IMR-90 (cell line): ENCODE measurements around the gene MRPL10. TPM values are rescaled to one million over a fixed set of nuclear protein-coding genes. Genes with fewer than 3 reads are reported as not detected.

ENCODE experiments used
- ATAC-seq: fragments of 200-7000 bp; cut with Tn5 transposase; 2 replicates; pipeline ENCODE4 v1.9.1; 2020; ENCODE audit warnings: low read depth, mild to moderate bottlenecking, moderate library complexity
- BruUV-seq: library from RNA; stranded (reverse); fragments of 400-500 nt; replicated peaks from 2 replicates; lab custom pipeline; 2021; lab: Mats Ljungman, UMichigan
- CTCF ChIA-PET: fragments of 300-600 bp; formaldehyde crosslinking; extraction: SDS; loops from one replicate; lab custom pipeline; 2021; ENCODE audit warnings: antibody characterized with exemption; lab: Yijun Ruan, JAX
- POLR2A ChIA-PET: fragments of 300-600 bp; sonication (Branson Sonifier 250); formaldehyde crosslinking; loops from one replicate; lab custom pipeline; 2022; ENCODE audit warnings: antibody characterized with exemption; ENCODE audit not compliant: unreplicated experiment; lab: Charles Lee
- DNase-seq: peaks from one replicate; pipeline ENCODE4 v3.0.0; 2013
- H2AFZ ChIP-seq: replicated peaks from 2 replicates; pipeline ENCODE3; 2013; ENCODE audit warnings: low read length, mild to moderate bottlenecking; ENCODE audit not compliant: poor library complexity
- H2AK5ac ChIP-seq: 2 replicates; pipeline ENCODE4 v1.6.1; 2013; ENCODE audit warnings: low read depth, low read length, inconsistent platforms
- H2AK9ac ChIP-seq: replicated peaks from 2 replicates; pipeline ENCODE3; 2013; ENCODE audit warnings: mild to moderate bottlenecking, low read depth, low read length, moderate library complexity; ENCODE audit not compliant: poor library complexity
- H2BK120ac ChIP-seq: 2 replicates; pipeline ENCODE4 v1.6.1; 2013; ENCODE audit warnings: low read depth, low read length, inconsistent platforms
- H2BK15ac ChIP-seq: 3 replicates; pipeline ENCODE4 v1.6.1; 2013; ENCODE audit warnings: low read depth, low read length, inconsistent platforms
- H2BK20ac ChIP-seq: 2 replicates; pipeline ENCODE4 v1.6.1; 2013; ENCODE audit warnings: low read depth, mild to moderate bottlenecking, inconsistent platforms, low read length, moderate library complexity
- H2BK5ac ChIP-seq: 2 replicates; pipeline ENCODE4 v1.6.1; 2013; ENCODE audit warnings: mild to moderate bottlenecking, low read depth, low read length, inconsistent platforms; ENCODE audit not compliant: poor library complexity, severe bottlenecking
- H3K14ac ChIP-seq: replicated peaks from 2 replicates; pipeline ENCODE4 v1.6.1; 2013; ENCODE audit warnings: low read depth, low read length, inconsistent platforms
- H3K18ac ChIP-seq: 2 replicates; pipeline ENCODE4 v1.6.1; 2013; ENCODE audit warnings: low read depth, low read length, control low read depth
- H3K23ac ChIP-seq: 2 replicates; pipeline ENCODE4 v1.6.1; 2013; ENCODE audit warnings: low read depth, low read length, inconsistent platforms
- H3K27ac ChIP-seq: 2 replicates; pipeline ENCODE4 v1.5.1; 2013; ENCODE audit warnings: mild to moderate bottlenecking, control low read depth, low read length; ENCODE audit not compliant: insufficient read depth
- H3K27me3 ChIP-seq: 2 replicates; pipeline ENCODE4 v1.6.1; 2013; ENCODE audit warnings: low read length; ENCODE audit not compliant: control insufficient read depth, insufficient read depth
- H3K36me3 ChIP-seq: 2 replicates; pipeline ENCODE4 v1.6.1; 2013; ENCODE audit warnings: low read length, mixed read lengths; ENCODE audit not compliant: control insufficient read depth, insufficient read depth
- H3K4ac ChIP-seq: 2 replicates; pipeline ENCODE4 v1.6.1; 2013; ENCODE audit warnings: low read depth, low read length, inconsistent platforms
- H3K4me1 ChIP-seq: 2 replicates; pipeline ENCODE4 v1.6.1; 2013; ENCODE audit warnings: low read length, mixed read lengths; ENCODE audit not compliant: control insufficient read depth, insufficient read depth
- H3K4me2 ChIP-seq: 2 replicates; pipeline ENCODE4 v1.6.1; 2013; ENCODE audit warnings: low read depth, mild to moderate bottlenecking, control low read depth, low read length, moderate library complexity
- H3K4me3 ChIP-seq: 2 replicates; pipeline ENCODE4 v1.5.1; 2013; ENCODE audit warnings: low read depth, mild to moderate bottlenecking, control low read depth, low read length, moderate library complexity; ENCODE audit not compliant: insufficient read depth
- H3K56ac ChIP-seq: 2 replicates; pipeline ENCODE4 v1.6.1; 2013; ENCODE audit warnings: low read length, inconsistent platforms; ENCODE audit not compliant: insufficient read depth; ENCODE audit errors: extremely low read depth
- H3K79me1 ChIP-seq, 2 experiments: 2 replicates each; pipeline ENCODE4 v1.6.1; 2013; ENCODE audit warnings: low read length in 2 of 2, inconsistent platforms in 1 of 2, low read depth in 1 of 2
- H3K9ac ChIP-seq: 2 replicates; pipeline ENCODE4 v1.6.1; 2013; ENCODE audit warnings: low read depth, low read length, control low read depth
- H3K9me1 ChIP-seq: 2 replicates; pipeline ENCODE4 v1.6.1; 2013; ENCODE audit warnings: low read length, inconsistent platforms; ENCODE audit not compliant: insufficient read depth
- H3K9me3 ChIP-seq: 2 replicates; pipeline ENCODE4 v1.6.1; 2013; ENCODE audit warnings: low read length; ENCODE audit not compliant: control insufficient read depth, insufficient read depth
- H4K20me1 ChIP-seq: 2 replicates; pipeline ENCODE4 v1.6.1; 2013; ENCODE audit warnings: low read length, inconsistent platforms; ENCODE audit not compliant: insufficient read depth
- H4K5ac ChIP-seq: 2 replicates; pipeline ENCODE4 v1.6.1; 2013; ENCODE audit warnings: mild to moderate bottlenecking, low read depth, low read length, control low read depth
- H4K8ac ChIP-seq, 2 experiments: 2 replicates each; pipeline ENCODE4 v1.6.1; 2013; ENCODE audit warnings: low read depth in 2 of 2, low read length in 2 of 2, control low read depth in 1 of 2, inconsistent platforms in 1 of 2
- H4K91ac ChIP-seq: 2 replicates; pipeline ENCODE4 v1.6.1; 2013; ENCODE audit warnings: low read depth, low read length, inconsistent platforms; ENCODE audit not compliant: insufficient read depth
- BHLHE40 ChIP-seq: fragments of 150-350 bp; IDR thresholded peaks from 2 replicates; pipeline ENCODE4 v1.6.1; 2016; ENCODE audit warnings: mild to moderate bottlenecking, low read depth, low read length
- CEBPB ChIP-seq: IDR thresholded peaks from 2 replicates; pipeline ENCODE4 v1.6.1; 2012; ENCODE audit warnings: low read depth, low read length, improper control_type of control experiment
- CHD1 ChIP-seq: IDR thresholded peaks from 2 replicates; pipeline ENCODE4 v1.6.1; 2012; ENCODE audit warnings: low read depth, low read length, improper control_type of control experiment
- CTCF ChIP-seq: conservative IDR thresholded peaks from 2 replicates; pipeline ENCODE4 v1.5.1; 2012; ENCODE audit warnings: mild to moderate bottlenecking, low read depth, low read length, improper control_type of control experiment
- ELK1 ChIP-seq: fragments of 150-350 bp; IDR thresholded peaks from 2 replicates; pipeline ENCODE4 v1.6.1; 2016; ENCODE audit warnings: low read depth, mild to moderate bottlenecking, low read length, moderate library complexity, borderline replicate concordance
- FOS ChIP-seq: fragments of 150-350 bp; IDR thresholded peaks from 2 replicates; pipeline ENCODE4 v1.6.1; 2016; ENCODE audit warnings: low read depth, low read length
- MAFK ChIP-seq: IDR thresholded peaks from 2 replicates; pipeline ENCODE4 v1.6.1; 2012; ENCODE audit warnings: low read depth, low read length, improper control_type of control experiment
- MAZ ChIP-seq: IDR thresholded peaks from 2 replicates; pipeline ENCODE4 v1.6.1; 2012; ENCODE audit warnings: low read depth, mild to moderate bottlenecking, low read length, improper control_type of control experiment, moderate library complexity, borderline replicate concordance
- MXI1 ChIP-seq: IDR thresholded peaks from 2 replicates; pipeline ENCODE4 v1.6.1; 2012; ENCODE audit warnings: low read depth, mild to moderate bottlenecking, low read length, moderate library complexity, borderline replicate concordance
- NFE2L2 ChIP-seq: fragments of 150-350 bp; IDR thresholded peaks from 2 replicates; pipeline ENCODE4 v1.6.1; 2016; ENCODE audit warnings: low read depth, mild to moderate bottlenecking, low read length
- POLR2A ChIP-seq: IDR thresholded peaks from 2 replicates; pipeline ENCODE4 v1.6.1; 2012; ENCODE audit warnings: mild to moderate bottlenecking, low read depth, low read length
- RAD21 ChIP-seq: IDR thresholded peaks from 2 replicates; pipeline ENCODE4 v1.6.1; 2012; ENCODE audit warnings: low read length, improper control_type of control experiment
- RCOR1 ChIP-seq: IDR thresholded peaks from 2 replicates; pipeline ENCODE4 v1.6.1; 2012; ENCODE audit warnings: mild to moderate bottlenecking, low read length, improper control_type of control experiment; ENCODE audit not compliant: insufficient replicate concordance
- RFX5 ChIP-seq: IDR thresholded peaks from 2 replicates; pipeline ENCODE4 v1.8.0; 2012; ENCODE audit warnings: low read depth, mild to moderate bottlenecking, low read length, moderate library complexity
- SMC3 ChIP-seq: fragments of 150-350 bp; IDR thresholded peaks from 2 replicates; pipeline ENCODE4 v1.6.1; 2016; ENCODE audit warnings: low read depth, mild to moderate bottlenecking, antibody characterized with exemption, low read length, moderate library complexity
- WGBS, 2 experiments: methylation state at CpG; one replicate each; pipeline versions ENCODE4 v1.1.5 to v1.1.7; 2013; ENCODE audit warnings: missing lambda C conversion rate in 2 of 2; ENCODE audit not compliant: insufficient read length in 1 of 2; ENCODE audit errors: extremely low coverage in 2 of 2; 5-methylcytosine and 5-hydroxymethylcytosine counted together
- dilution Hi-C: fragments of 300-500 bp; cut with HindIII; formaldehyde crosslinking; loops from one replicate; pipeline ENCODE4 v1.14.3; 2018; ENCODE audit warnings: low sequenced_read_pairs; ENCODE audit not compliant: unreplicated experiment
- in situ Hi-C: fragments of 300-500 bp; cut with MboI; formaldehyde crosslinking; loops from 3 replicates; pipeline ENCODE4 v1.14.3; 2019; ENCODE audit warnings: low sequenced_read_pairs, inconsistent platforms, mixed read lengths
- intact Hi-C: fragments of 100-400 bp; cut with micrococcal nuclease; formaldehyde crosslinking; loops from 2 replicates; pipeline ENCODE4 v1.10.0; 2022
- polyA plus RNA-seq, 3 experiments: library from polyadenylated mRNA; depleted of rRNA; stranded (reverse); fragments of >200 nt; gene quantifications; 2 replicates each; pipeline ENCODE4 v1.2.3, GENCODE V29; 2012; ENCODE audit warnings: low replicate concordance in 1 of 3
- total RNA-seq: library from RNA; depleted of rRNA; stranded (reverse); fragments of >200 nt; gene quantifications from 2 replicates; pipeline ENCODE4 v1.2.3, GENCODE V29; 2012
- TF ChIP-seq, protein P1 (sequence below): fragments of 150-350 bp; IDR thresholded peaks from 2 replicates; pipeline ENCODE4 v1.6.1; 2017; ENCODE audit warnings: mild to moderate bottlenecking, antibody characterized with exemption, low read length, low read depth

MRPL10 gene
- total and polyA plus RNA-seq, 2 of the 4 experiments (the other 2 are of a cell fraction): 32.3 to 61.8 TPM

DNA sequence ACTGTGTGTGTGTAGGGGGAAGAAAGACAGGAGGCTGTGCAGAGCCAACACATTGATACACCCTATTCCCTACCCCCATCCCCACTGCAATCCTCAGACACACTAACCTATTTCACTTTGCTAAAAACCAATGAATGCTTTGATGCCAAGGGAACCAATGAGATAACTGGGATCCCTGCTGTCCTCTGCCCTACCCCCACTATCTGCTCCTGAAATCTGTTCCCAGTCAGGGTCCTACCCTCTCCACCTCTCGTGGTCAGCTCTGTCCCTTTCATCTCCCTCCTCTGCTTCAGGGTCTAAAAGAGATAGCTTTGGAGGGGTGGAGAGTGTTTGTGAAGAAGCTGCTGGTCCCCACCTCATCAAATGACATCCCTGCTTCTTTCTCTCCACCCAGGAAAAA is 38.7 kb upstream of the MRPL10 start:
- no peak overlapping the region for H2BK5ac ChIP-seq
- in situ Hi-C loops (no loop called here), dilution Hi-C loops (no loop called here), intact Hi-C loops (no loop called here)
- no TSS peak for BruUV-seq
- no peak overlapping the region for H4K91ac ChIP-seq
- H3K27me3 ChIP-seq: peaks cover 57% of the 10 kb centered on the region
- H3K36me3 ChIP-seq: no peaks in the 10 kb centered on the region
- ATAC-seq (no peak), DNase-seq (no peak)
- no peaks in the 10 kb centered on the region for H3K79me1 ChIP-seq
- H4K8ac ChIP-seq: no peak overlapping the region
- ChIA-PET CTCF (no interaction called here), POLR2A (no interaction called here)
- H2BK15ac ChIP-seq: no peak overlapping the region
- H3K23ac ChIP-seq: no peak overlapping the region
- no peak overlapping the region for H4K5ac ChIP-seq
- H3K18ac ChIP-seq: no peak overlapping the region
- no peak overlapping the region for H3K4me2 ChIP-seq
- no peaks in the 10 kb centered on the region for H4K20me1 ChIP-seq
- H3K27ac ChIP-seq: no peak overlapping the region
- no peak overlapping the region for H3K4me3 ChIP-seq
- no CpG with 5 or more reads among the region's 1 CpG for WGBS, 2 experiments
- TF ChIP-seq FOS (no peak), BHLHE40 (no peak), MXI1 (no peak), CHD1 (no peak), CEBPB (no peak), CTCF (no peak), RAD21 (no peak), ELK1 (no peak), RCOR1 (no peak), RFX5 (no peak), SMC3 (no peak), NFE2L2 (no peak), MAZ (no peak), MAFK (no peak), POLR2A (no peak)
- TF ChIP-seq, protein P1, sequence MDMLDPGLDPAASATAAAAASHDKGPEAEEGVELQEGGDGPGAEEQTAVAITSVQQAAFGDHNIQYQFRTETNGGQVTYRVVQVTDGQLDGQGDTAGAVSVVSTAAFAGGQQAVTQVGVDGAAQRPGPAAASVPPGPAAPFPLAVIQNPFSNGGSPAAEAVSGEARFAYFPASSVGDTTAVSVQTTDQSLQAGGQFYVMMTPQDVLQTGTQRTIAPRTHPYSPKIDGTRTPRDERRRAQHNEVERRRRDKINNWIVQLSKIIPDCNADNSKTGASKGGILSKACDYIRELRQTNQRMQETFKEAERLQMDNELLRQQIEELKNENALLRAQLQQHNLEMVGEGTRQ: no peak
- H3K9me1 ChIP-seq: no peaks in the 10 kb centered on the region
- H3K14ac ChIP-seq: no peak overlapping the region
- H2AK9ac ChIP-seq: peak overlapping the region; percentile 13
- no peak overlapping the region for H3K56ac ChIP-seq
- peaks cover 5% of the 10 kb centered on the region for H3K4me1 ChIP-seq
- no peak overlapping the region for H2AK5ac ChIP-seq
- no peak overlapping the region for H2BK120ac ChIP-seq
- no peak overlapping the region for H2AFZ ChIP-seq
- H2BK20ac ChIP-seq: no peak overlapping the region; the same call in 1 of the 2 replicates
- H3K9ac ChIP-seq: no peak overlapping the region
- no peaks in the 10 kb centered on the region for H3K9me3 ChIP-seq
- H3K4ac ChIP-seq: no peak overlapping the region
